Esophagus (tissue), 2 donors: Measurements from ENCODE around the gene FER. TPM values are rescaled to one million over a fixed set of nuclear protein-coding genes. Genes with fewer than 3 reads are reported as not detected.
"Not testable (repeated sequence)": the region's sequence is repeated elsewhere in the genome, so short reads cannot be mapped to it uniquely, and the experiment has no call there.

Source experiments
- H3K27ac ChIP-seq, 2 donors: one replicate each; pipeline ENCODE4 v1.5.1; 2013; ENCODE audit warnings: low read depth in 2 of 2, mild to moderate bottlenecking in 2 of 2, inconsistent platforms in 1 of 2, low read length in 1 of 2, moderate library complexity in 1 of 2
- H3K27me3 ChIP-seq, 2 donors: one replicate each; pipeline ENCODE4 v1.6.1; 2013; ENCODE audit warnings: low read length in 2 of 2, control low read depth in 1 of 2, mild to moderate bottlenecking in 1 of 2; ENCODE audit not compliant: insufficient read depth in 2 of 2, control insufficient read depth in 1 of 2
- H3K36me3 ChIP-seq, 2 donors: one replicate each; pipeline ENCODE4 v1.6.1; 2013; ENCODE audit warnings: low read length in 1 of 2; ENCODE audit not compliant: control insufficient read depth in 2 of 2, insufficient read depth in 2 of 2
- H3K4me1 ChIP-seq, 2 donors: one replicate each; pipeline ENCODE4 v1.6.1; 2013; ENCODE audit warnings: low read length in 1 of 2; ENCODE audit not compliant: control insufficient read depth in 2 of 2, insufficient read depth in 2 of 2
- H3K4me3 ChIP-seq, 2 donors: one replicate each; pipeline ENCODE4 v1.5.1; 2013; ENCODE audit warnings: low read length in 2 of 2, mild to moderate bottlenecking in 2 of 2, low read depth in 1 of 2, moderate library complexity in 1 of 2
- H3K9me3 ChIP-seq, 2 donors: one replicate each; pipeline ENCODE4 v1.6.1; 2013; ENCODE audit warnings: mild to moderate bottlenecking in 2 of 2, low read depth in 1 of 2, low read length in 1 of 2, moderate library complexity in 1 of 2; ENCODE audit not compliant: control insufficient read depth in 2 of 2, insufficient read depth in 1 of 2
- WGBS, 2 donors: extraction: QIAGEN DNeasy Blood & Tissue Kit; methylation state at CpG; one replicate each; pipeline ENCODE4 v1.1.7; 2013; 5-methylcytosine and 5-hydroxymethylcytosine counted together
- polyA plus RNA-seq, 2 donors: library from polyadenylated mRNA; stranded (reverse); fragments of 200-250 nt; gene quantifications; one replicate each; pipeline ENCODE4 v1.2.3, GENCODE V29; 2013
- donor health status: healthy with polysubstance abuse.
- donor health status: Bipolar disorder and iron deficiency.

Gene FER
- polyA plus RNA-seq, 2 donors = 3.2 to 5.1 TPM

DNA sequence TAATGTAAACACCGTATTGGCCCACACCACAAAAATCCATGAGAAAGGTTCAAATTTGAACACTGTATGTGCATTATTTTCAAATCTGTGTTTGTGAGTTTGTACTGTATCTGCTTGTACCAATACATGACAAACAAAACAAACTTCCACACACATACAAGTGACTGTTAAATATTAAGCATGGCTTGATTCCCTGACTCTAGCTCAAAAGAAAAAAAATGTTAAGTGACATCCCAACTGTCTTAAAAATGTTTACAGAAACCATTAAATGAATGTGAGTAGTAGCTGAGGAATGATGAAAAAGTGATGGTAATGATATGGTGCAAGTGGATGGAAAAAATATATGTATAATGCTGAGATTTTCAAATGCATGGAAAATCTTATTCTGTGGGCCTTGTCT, 302.6 kb downstream of the FER start:
- not testable (repeated sequence) for H3K27ac ChIP-seq
- WGBS, 2 donors = 55 to 82% methylated on average over 1 of the region's 1 CpG

DNA sequence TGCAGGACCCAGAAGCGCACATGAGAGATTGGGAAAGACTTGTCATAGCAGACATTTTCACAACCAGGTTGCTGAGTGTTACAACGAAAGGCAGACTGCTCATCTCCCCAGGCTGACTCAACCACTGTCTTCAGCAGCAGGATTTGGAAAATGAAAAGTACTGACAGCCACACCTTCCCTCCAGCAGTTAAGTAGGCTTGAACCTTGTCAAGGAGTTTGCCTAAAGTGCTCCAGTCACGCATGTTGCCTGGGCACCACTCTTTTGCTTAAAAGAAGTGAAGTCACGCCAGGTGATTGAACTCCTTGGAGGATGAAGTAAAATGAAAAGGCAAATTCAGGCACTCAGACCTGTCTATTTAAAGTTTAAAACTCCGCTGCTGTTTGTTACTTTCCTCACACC, 304.5 kb downstream of the FER start:
- H3K4me1 ChIP-seq, H3K4me3 ChIP-seq, H3K9me3 ChIP-seq, H3K27me3 ChIP-seq, H3K36me3 ChIP-seq, H3K27ac ChIP-seq: not testable (repeated sequence)
- 93% methylated on average over 5 of the region's 5 CpGs for WGBS, 2 donors

More for the DNA sequence above, 302.6 kb downstream of the FER start:
- H3K4me3 ChIP-seq, H3K27me3 ChIP-seq, H3K9me3 ChIP-seq, H3K4me1 ChIP-seq, H3K36me3 ChIP-seq: not testable (repeated sequence)

DNA sequence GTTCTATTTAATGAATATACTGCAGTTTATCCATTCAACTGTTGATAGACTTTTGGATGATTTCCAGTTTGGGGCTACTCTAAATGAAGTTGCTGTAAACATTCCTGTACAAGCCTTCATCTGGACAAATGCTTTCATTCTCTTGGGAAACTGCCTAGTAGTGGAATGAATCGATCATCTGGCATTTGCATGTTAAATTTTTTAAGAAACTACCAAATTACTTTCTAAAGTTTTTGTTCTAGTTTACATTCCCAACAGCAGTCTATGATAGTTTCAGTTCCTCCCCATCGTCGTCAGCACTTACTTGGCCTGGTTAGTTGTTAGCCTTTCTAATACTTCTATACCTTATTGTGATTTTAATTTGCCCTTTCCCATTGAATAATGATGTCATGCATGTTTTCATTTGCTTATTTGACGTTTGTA, 306.3 kb downstream of the FER start:
- H3K27ac ChIP-seq = no peak overlapping the region
- 67 to 68% methylated on average over 4 of the region's 4 CpGs for WGBS, 2 donors
- no peaks in the 10 kb centered on the region for H3K27me3 ChIP-seq
- H3K36me3 ChIP-seq = no peaks in the 10 kb centered on the region
- no peaks in the 10 kb centered on the region for H3K9me3 ChIP-seq
- H3K4me1 ChIP-seq = no peaks in the 10 kb centered on the region
- no peak overlapping the region for H3K4me3 ChIP-seq

DNA sequence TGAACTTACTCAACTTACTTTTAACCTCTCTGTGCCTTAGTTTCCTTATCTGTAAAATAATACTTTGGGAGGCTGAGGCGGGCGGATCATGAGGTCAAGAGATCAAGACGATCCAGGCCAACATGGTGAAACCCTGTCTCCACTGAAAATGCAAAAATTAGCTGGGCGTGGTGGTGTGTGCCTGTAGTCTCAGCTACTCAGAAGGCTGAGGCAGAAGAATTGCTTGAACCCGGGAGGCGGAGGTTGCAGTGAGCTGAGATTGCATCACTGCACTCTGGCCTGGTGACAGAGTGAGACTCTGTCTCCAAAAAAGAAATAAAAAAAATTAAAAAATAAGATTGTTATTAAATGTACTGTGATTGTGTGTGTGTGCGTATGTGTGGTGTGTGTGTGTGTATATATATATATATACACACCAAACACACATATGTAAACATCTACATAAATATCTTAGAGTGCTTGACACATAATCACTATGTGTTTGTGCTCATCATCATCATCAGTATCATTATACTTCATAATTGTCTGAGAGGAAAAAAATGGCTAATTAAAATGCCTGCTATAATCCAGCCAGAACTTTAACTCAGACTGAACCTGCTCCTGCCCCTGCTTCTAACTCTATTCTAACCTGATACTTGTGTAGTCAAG, 312.8 kb downstream of the FER start:
- H3K4me3 ChIP-seq = no peak overlapping the region
- H3K27me3 ChIP-seq = no peaks in the 10 kb centered on the region
- no peaks in the 10 kb centered on the region for H3K36me3 ChIP-seq
- WGBS, 2 donors = 88 to 91% methylated on average over 7 of the region's 7 CpGs
- H3K4me1 ChIP-seq = no peaks in the 10 kb centered on the region
- no peak overlapping the region for H3K27ac ChIP-seq
- no peaks in the 10 kb centered on the region for H3K9me3 ChIP-seq

DNA sequence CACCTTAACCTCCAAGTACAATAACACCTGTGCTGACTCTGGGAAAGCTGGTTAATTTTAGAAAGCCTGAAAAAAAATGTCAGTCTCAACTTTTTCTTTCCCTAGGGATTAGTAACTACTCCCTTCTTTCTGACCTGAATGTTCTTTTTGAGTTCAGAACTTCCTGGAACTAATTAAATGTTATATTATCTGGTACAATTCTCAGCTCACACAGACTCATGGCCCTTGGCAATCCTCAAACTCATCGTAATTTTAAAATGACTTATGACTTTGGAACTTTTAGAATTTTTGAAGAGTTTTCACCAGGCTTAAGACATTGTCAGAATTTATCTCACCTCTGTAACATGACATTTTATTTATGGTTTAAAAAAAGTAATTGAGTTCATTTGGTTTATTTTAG, 315.0 kb downstream of the FER start:
- H3K4me1 ChIP-seq = no peaks in the 10 kb centered on the region
- no peak overlapping the region for H3K4me3 ChIP-seq
- H3K27ac ChIP-seq = no peak overlapping the region
- 46 to 77% methylated on average over 1 of the region's 1 CpG for WGBS, 2 donors
- no peaks in the 10 kb centered on the region for H3K36me3 ChIP-seq
- no peaks in the 10 kb centered on the region for H3K9me3 ChIP-seq
- no peaks in the 10 kb centered on the region for H3K27me3 ChIP-seq

DNA sequence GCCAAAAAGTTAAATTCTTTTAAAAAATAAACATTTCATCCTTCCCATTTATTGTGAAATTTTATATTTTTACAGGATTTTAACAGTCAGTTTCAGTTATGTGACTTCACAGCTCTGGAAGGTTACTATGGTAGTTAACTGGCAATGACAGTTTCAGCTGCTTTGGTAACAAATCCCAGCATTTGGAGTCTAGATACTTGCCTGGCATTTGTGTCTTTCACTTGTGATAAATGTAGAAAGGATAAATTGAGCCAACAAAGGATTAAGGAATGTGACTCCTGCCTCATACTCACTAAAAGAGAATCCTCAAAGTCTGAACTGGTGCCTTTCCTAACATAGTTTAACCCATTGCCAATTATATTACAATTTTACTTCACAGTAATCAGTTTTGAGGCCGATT, 315.5 kb downstream of the FER start:
- no peak overlapping the region for H3K27ac ChIP-seq
- no peaks in the 10 kb centered on the region for H3K4me1 ChIP-seq
- WGBS, 2 donors = 74 to 86% methylated on average over 1 of the region's 1 CpG
- H3K9me3 ChIP-seq = no peaks in the 10 kb centered on the region
- H3K36me3 ChIP-seq = no peaks in the 10 kb centered on the region
- no peak overlapping the region for H3K4me3 ChIP-seq
- H3K27me3 ChIP-seq = no peaks in the 10 kb centered on the region

DNA sequence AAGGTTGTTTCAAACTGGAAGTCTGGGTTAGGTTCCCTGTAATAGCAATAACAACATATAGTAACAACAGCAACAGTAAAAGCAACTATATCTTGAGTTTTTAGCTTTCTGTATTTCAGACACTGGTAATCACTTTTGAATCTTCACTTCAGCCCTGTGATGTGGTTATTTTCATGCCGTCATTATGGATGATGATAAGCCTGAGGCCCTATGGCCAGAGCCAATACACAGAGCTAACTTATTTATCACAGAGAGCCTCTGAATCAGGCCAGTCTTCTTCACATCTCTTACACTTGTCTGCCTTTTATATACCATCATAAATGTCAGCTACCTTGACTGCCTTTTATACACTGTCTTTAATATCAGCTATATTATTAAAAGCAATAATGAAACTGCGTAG, 329.0 kb downstream of the FER start:
- H3K27me3 ChIP-seq = no peaks in the 10 kb centered on the region
- H3K27ac ChIP-seq = no peak overlapping the region
- H3K9me3 ChIP-seq = no peaks in the 10 kb centered on the region
- no peak overlapping the region for H3K4me3 ChIP-seq
- 92 to 95% methylated on average over 2 of the region's 2 CpGs for whole genome bisulfite sequencing, 2 donors
- H3K4me1 ChIP-seq = no peaks in the 10 kb centered on the region
- no peaks in the 10 kb centered on the region for H3K36me3 ChIP-seq

DNA sequence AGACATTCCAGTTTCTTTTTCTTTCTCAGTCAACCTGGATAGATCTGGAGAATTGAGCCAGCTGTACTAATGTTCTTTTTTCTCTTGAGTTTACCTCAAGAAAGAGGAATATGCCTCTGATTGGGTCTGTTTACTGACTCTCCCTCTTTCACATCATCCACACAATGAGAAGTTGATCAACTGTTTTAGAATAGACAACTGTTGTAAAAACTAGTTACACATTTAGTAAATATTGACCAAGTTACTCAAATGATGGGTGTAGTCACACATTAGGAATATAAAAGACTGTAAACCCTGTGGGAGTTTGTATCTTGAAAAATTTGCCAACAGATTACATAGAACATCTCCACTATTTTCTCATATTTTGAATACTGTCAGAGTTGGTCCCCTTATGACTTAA, 330.8 kb downstream of the FER start:
- Histone ChIP-seq H3K27ac (no peak overlapping the region), H3K4me1 (no peaks in the 10 kb centered on the region), H3K27me3 (no peaks in the 10 kb centered on the region), H3K9me3 (no peaks in the 10 kb centered on the region), H3K4me3 (no peak overlapping the region), H3K36me3 (peaks cover 0 to 2% of the 10 kb centered on the region in 2 donors)

DNA sequence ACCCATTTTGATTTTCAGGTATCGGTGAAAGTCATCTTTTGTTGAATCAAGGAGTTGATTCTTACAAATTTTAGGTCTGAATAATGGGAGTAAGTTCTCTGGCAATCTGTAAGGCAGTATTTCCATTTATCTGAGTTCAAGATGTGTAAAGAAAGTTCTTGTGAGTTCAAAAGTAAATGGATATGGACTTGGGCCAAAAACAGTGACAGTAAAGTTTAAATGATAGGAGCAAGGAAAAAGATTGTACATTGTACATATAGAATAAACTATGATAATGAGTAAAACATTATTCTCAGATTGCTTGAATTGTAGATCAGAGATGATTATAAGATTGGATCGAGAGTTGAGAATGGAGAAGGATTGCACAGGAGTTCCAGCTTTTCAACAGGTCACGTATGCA, 332.8 kb downstream of the FER start:
- H3K36me3 ChIP-seq = peaks cover 0 to 2% of the 10 kb centered on the region in 2 donors
- no peaks in the 10 kb centered on the region for H3K9me3 ChIP-seq
- no peaks in the 10 kb centered on the region for H3K4me1 ChIP-seq
- no peak overlapping the region for H3K27ac ChIP-seq
- H3K27me3 ChIP-seq = no peaks in the 10 kb centered on the region
- WGBS, 2 donors = 91 to 97% methylated on average over 3 of the region's 3 CpGs
- no peak overlapping the region for H3K4me3 ChIP-seq

DNA sequence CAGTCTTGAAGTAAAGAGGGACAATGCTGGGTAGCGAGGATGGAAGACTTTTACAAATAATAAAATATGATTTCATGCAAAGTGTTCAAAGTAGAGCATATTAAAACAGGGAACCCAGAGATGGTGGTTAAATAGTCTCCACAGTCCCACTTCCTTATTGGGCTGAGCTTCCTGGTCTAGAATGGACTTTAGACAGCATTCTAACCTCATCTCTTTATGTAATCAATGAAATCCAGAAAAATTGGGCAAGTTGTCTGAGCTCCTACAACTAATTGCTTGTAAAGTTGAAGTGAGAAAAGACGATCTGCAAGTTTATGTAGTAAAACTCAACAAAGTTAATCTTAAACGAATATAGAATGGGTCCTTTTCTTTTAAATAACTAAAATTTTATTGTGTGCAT, 333.2 kb downstream of the FER start:
- WGBS, 2 donors = 75 to 93% methylated on average over 3 of the region's 3 CpGs
- Histone ChIP-seq H3K27me3 (no peaks in the 10 kb centered on the region), H3K36me3 (peaks cover 0 to 2% of the 10 kb centered on the region in 2 donors), H3K4me3 (no peak overlapping the region), H3K9me3 (no peaks in the 10 kb centered on the region), H3K27ac (no peak overlapping the region), H3K4me1 (no peaks in the 10 kb centered on the region)
